ENCODE results near the gene PRR22.

Gene PRR22

DNA sequence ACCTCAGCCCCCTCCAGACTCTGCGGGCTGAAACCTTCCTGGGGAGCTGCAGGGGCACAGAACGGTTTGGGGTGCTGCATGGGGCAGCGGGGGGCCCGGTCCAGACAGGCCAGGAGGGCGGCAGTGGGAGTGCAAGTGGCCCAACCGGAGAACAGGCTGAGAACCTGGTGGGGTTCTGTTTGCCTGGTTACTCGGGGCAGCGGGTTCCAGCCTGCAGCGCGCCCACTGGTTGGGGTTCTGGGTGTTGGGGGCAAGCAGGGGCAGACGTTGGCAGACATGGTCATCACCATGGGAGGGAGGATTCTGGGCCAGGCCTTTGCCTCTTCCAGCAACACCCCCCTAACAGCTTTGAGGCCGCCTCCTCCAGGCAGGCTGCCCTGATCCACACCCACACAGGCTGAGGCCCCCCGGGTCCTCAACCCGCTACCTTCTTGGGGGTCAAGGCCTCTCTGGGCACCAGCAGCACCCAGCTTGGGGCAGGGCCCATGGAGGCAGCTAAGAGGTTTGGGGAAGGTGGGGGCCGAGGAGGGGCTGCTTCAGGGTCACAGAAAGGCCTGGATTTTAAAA, at the start of gene PRR22:
Gene PRR22 (minus strand): TSS at position 166 of the 567 bp plus-strand sequence. CDS start 86 bp downstream, at position 80.
- Histone ChIP-seq H3K9me3 (ENCODE audit: control insufficient read depth, insufficient read depth, low read length) (no peaks in the 10 kb centered on the region; the same call in 1 of the 2 replicates), H3K27me3 (ENCODE audit: control insufficient read depth, insufficient read depth, low read length) (no peaks in the 10 kb centered on the region), H3K4me1 (ENCODE audit: control insufficient read depth, insufficient read depth, low read length) (no peaks in the 10 kb centered on the region), H3K4me3 (ENCODE audit: low read length) (no peak within 1 kb of the TSS), H3K36me3 (ENCODE audit: control insufficient read depth, insufficient read depth, low read length) (peaks cover 48% of the 10 kb centered on the region), H3K27ac (ENCODE audit: low read length) (no peak within 1 kb of the TSS)
- DNase-seq (ENCODE audit: low read depth, low spot score) = no peak
- WGBS (ENCODE audit: insufficient coverage, insufficient read length) = no CpG with 5 or more reads among the region's 15 CpGs

DNA sequence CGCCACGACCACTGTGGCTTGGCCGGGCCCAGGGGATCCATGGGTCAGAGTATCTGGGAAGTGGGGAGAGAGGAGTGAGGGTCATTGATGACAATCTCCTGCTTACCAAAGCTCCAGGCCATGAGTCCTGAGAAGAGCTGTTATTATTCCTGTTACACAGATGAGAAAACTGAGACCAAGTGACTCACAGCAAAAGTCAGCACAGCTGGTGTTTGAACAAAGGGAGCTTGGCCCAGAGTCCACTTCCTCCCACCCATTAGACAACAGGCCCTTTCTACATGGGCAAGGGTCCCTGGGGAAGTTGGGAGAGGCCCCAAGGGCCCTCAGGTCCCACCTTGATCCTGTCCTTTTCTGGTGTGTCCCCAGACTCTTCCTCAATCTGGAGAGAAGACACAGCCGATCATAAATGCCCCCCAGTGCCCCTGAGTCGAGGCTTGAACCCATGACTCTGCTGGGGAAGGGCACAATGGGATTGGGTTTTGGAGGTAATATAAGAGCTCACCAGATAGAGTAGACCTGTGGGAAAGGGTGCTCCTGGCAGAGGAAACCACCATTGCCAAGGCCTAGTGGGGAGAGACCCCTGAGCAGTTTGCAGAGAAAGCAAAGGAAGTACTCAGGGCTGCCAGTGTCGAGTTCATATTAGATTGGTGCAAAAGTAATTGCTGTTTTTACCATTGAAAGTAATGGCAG, 48.1 kb upstream of the PRR22 start:
- no peaks in the 10 kb centered on the region for H3K4me1 ChIP-seq (ENCODE audit: control insufficient read depth, insufficient read depth, low read length)
- H3K4me3 ChIP-seq (ENCODE audit: low read length) = no peak overlapping the region
- H3K27ac ChIP-seq (ENCODE audit: low read length) = no peak overlapping the region
- no peaks in the 10 kb centered on the region for H3K9me3 ChIP-seq (ENCODE audit: control insufficient read depth, insufficient read depth, low read length)
- no peaks in the 10 kb centered on the region for H3K27me3 ChIP-seq (ENCODE audit: control insufficient read depth, insufficient read depth, low read length)
- no CpG with 5 or more reads among the region's 6 CpGs for WGBS (ENCODE audit: insufficient coverage, insufficient read length)
- no peaks in the 10 kb centered on the region for H3K36me3 ChIP-seq (ENCODE audit: control insufficient read depth, insufficient read depth, low read length)
- DNase-seq (ENCODE audit: low read depth, low spot score) = no peak

DNA sequence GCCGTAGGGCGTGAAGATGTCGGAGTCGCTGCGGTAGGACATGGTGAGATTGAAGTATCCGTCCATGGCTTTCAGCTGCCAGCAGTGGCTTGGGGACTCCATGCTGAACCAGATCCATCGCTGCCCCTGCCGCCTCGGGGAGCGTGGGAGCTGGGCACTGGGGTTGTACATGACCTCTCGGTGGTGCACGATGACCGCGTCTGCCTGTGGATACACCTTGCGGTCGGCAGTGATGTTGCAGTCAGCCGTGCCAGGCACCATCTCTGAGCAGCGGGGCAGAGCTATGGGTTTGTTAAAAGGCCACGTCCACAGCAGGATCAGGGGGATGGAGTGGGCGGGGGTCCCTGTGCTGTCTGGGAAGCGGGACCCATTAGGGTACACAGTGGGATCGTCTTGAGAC, 47.5 kb upstream of the PRR22 start:
- no peak for DNase-seq (ENCODE audit: low read depth, low spot score)
- Histone ChIP-seq H3K27ac (ENCODE audit: low read length) (no peak overlapping the region), H3K36me3 (ENCODE audit: control insufficient read depth, insufficient read depth, low read length) (no peaks in the 10 kb centered on the region), H3K4me1 (ENCODE audit: control insufficient read depth, insufficient read depth, low read length) (no peaks in the 10 kb centered on the region), H3K4me3 (ENCODE audit: low read length) (no peak overlapping the region), H3K9me3 (ENCODE audit: control insufficient read depth, insufficient read depth, low read length) (no peaks in the 10 kb centered on the region), H3K27me3 (ENCODE audit: control insufficient read depth, insufficient read depth, low read length) (no peaks in the 10 kb centered on the region)
- no CpG with 5 or more reads among the region's 22 CpGs for WGBS (ENCODE audit: insufficient coverage, insufficient read length)

DNA sequence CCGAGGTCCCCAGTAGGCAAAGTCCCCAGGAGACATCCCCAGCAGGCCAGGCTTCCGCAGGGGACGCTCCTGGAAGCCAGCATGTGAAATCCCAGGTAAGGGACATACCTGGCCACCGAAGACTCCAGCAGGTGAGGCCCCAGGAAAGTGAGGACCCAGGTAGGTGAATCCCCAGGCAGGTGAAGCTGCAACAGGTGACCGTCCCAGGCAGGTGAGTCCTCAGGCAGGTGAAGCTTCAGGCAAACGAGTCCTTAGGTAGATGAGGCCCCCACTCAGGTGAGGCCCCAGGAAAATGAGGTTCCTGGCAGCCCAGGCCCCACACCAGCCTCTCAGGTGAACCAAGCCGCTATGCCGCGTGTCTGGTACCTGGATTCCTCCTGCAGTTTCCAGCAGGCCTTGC, 46.6 kb upstream of the PRR22 start:
- Histone ChIP-seq H3K4me3 (ENCODE audit: low read length) (no peak overlapping the region), H3K36me3 (ENCODE audit: control insufficient read depth, insufficient read depth, low read length) (no peaks in the 10 kb centered on the region), H3K9me3 (ENCODE audit: control insufficient read depth, insufficient read depth, low read length) (no peaks in the 10 kb centered on the region), H3K27ac (ENCODE audit: low read length) (no peak overlapping the region), H3K4me1 (ENCODE audit: control insufficient read depth, insufficient read depth, low read length) (peaks cover 5% of the 10 kb centered on the region), H3K27me3 (ENCODE audit: control insufficient read depth, insufficient read depth, low read length) (no peaks in the 10 kb centered on the region)
- no peak for DNase-seq (ENCODE audit: low read depth, low spot score)
- WGBS (ENCODE audit: insufficient coverage, insufficient read length) = no CpG with 5 or more reads among the region's 9 CpGs

DNA sequence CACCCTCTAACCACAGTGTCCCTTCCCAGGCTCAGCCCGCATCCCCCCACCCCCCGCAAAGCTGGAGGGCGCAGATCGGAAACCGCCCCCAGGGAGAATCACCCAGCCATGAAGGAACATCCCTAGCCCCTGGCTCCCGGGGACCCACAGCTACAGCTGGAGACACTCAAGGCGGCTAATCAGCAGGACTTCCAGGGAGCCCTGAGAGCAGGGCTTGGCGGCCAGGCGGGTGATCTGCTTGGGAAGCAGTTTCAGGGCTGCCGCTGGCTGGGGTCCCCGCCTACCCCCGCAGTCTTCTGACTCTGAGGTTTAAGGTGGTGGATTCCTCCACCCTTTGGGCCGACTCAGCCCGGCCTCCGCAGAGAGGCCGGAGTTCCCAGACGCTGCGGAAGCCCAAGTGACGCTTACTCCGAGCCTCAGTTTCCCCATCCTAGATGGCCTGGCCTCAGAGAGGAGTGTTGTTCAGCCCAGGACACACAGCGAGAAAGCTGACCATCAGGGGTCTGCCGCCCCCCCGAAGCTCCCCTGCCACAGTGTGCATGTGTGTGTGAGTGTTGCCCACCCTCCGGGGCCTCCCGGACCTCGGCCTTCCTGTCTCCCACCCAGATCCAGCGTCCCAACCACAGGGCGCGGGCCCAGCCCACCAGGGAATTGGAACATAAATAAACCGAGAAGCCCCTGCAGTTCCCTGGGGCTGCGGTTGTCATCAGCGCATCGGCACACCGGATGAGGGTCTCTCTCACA, 45.2 kb upstream of the PRR22 start:
- H3K27me3 ChIP-seq (ENCODE audit: control insufficient read depth, insufficient read depth, low read length) = no peaks in the 10 kb centered on the region
- H3K27ac ChIP-seq (ENCODE audit: low read length) = no peak overlapping the region
- no peaks in the 10 kb centered on the region for H3K36me3 ChIP-seq (ENCODE audit: control insufficient read depth, insufficient read depth, low read length)
- H3K4me1 ChIP-seq (ENCODE audit: control insufficient read depth, insufficient read depth, low read length) = peaks cover 5% of the 10 kb centered on the region
- no CpG with 5 or more reads among the region's 34 CpGs for WGBS (ENCODE audit: insufficient coverage, insufficient read length)
- peak overlapping the region; percentile 61; the same call in 1 of the 2 replicates for H3K4me3 ChIP-seq (ENCODE audit: low read length)
- no peaks in the 10 kb centered on the region for H3K9me3 ChIP-seq (ENCODE audit: control insufficient read depth, insufficient read depth, low read length)
- no peak for DNase-seq (ENCODE audit: low read depth, low spot score)

DNA sequence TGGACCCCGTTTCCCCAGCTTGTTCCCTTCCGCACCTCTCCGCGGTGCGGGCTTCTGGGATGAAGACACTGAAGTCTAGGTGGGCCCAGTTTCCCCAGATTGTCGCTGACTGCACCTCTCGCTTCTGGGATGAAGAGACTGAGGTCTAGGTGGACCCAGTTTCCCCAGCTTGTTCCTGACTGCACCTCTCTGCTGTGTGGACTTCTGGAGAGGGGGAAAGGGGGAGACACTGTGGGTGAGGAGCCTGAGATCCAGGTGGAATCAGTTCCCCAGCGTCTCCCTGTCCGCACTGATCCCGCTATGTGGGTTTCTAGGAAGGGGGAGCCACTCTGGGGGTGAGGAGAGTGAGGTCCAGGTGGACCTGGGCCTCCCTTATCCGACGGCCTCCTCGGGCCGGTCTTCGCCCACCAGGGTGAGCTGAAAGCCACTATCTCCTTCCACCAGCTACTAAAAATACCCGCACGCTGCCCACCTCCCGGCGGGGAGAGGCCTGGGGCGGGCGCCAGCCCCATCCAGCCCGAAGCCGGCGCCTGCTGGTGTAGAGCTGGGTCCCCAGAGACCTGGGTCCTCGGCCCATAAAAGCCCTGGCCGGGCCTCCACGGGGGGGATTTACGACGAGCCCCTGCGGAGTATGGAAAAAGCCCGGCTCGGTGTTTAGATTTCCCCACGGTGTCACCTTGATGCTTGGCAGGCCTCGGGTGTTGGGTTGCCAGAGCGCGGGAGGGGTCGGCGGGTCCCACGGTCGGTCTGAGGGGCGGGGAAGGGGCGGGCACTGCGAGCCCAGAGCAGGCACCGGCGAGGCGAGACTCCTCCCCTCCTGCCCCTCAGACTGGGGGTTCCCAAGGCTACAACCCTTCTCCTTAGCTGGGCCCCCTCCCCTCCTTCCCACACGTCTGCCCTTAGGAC, 44.4 kb upstream of the PRR22 start:
- no peak for DNase-seq (ENCODE audit: low read depth, low spot score)
- H3K4me1 ChIP-seq (ENCODE audit: control insufficient read depth, insufficient read depth, low read length) = peaks cover 5% of the 10 kb centered on the region
- no peaks in the 10 kb centered on the region for H3K27me3 ChIP-seq (ENCODE audit: control insufficient read depth, insufficient read depth, low read length)
- H3K4me3 ChIP-seq (ENCODE audit: low read length) = peak overlapping the region; percentile 61; the same call in 1 of the 2 replicates
- H3K36me3 ChIP-seq (ENCODE audit: control insufficient read depth, insufficient read depth, low read length) = no peaks in the 10 kb centered on the region
- no CpG with 5 or more reads among the region's 47 CpGs for WGBS (ENCODE audit: insufficient coverage, insufficient read length)
- H3K9me3 ChIP-seq (ENCODE audit: control insufficient read depth, insufficient read depth, low read length) = no peaks in the 10 kb centered on the region
- no peak overlapping the region for H3K27ac ChIP-seq (ENCODE audit: low read length)

DNA sequence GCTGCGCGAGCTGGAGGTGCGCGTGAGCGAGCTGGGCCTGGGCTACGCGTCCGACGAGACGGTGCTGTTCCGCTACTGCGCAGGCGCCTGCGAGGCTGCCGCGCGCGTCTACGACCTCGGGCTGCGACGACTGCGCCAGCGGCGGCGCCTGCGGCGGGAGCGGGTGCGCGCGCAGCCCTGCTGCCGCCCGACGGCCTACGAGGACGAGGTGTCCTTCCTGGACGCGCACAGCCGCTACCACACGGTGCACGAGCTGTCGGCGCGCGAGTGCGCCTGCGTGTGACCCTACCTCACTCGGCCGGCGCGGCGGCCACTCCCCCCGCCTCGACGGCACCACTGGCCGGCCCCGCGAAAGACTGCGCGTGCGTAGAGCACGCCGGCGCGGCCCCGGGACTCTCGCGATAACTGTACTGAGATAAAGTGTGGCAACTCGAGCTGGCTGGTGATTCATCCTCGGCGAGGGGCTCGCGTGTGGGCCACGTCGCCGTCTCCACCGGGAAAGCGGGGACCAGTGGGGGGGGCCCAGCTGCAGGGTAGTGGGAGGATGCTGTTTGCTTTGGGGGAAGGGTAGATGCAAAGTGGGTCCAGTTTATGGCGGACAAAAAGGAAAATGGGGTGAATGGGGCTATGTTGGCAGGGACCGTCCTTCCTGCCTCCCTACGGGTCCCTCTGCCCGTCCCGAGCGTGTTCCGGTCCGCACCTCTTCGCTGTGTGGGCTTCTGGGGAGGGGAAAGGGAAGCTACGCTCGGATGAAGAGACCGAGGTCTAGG, 43.5 kb upstream of the PRR22 start:
- H3K27me3 ChIP-seq (ENCODE audit: control insufficient read depth, insufficient read depth, low read length) = no peaks in the 10 kb centered on the region
- H3K4me3 ChIP-seq (ENCODE audit: low read length) = peak overlapping the region; percentile 61; the same call in 1 of the 2 replicates
- peak; percentile 73 for DNase-seq (ENCODE audit: low read depth, low spot score)
- H3K4me1 ChIP-seq (ENCODE audit: control insufficient read depth, insufficient read depth, low read length) = peaks cover 5% of the 10 kb centered on the region
- no peaks in the 10 kb centered on the region for H3K9me3 ChIP-seq (ENCODE audit: control insufficient read depth, insufficient read depth, low read length)
- H3K27ac ChIP-seq (ENCODE audit: low read length) = no peak overlapping the region
- H3K36me3 ChIP-seq (ENCODE audit: control insufficient read depth, insufficient read depth, low read length) = no peaks in the 10 kb centered on the region
- WGBS (ENCODE audit: insufficient coverage, insufficient read length) = no CpG with 5 or more reads among the region's 91 CpGs

DNA sequence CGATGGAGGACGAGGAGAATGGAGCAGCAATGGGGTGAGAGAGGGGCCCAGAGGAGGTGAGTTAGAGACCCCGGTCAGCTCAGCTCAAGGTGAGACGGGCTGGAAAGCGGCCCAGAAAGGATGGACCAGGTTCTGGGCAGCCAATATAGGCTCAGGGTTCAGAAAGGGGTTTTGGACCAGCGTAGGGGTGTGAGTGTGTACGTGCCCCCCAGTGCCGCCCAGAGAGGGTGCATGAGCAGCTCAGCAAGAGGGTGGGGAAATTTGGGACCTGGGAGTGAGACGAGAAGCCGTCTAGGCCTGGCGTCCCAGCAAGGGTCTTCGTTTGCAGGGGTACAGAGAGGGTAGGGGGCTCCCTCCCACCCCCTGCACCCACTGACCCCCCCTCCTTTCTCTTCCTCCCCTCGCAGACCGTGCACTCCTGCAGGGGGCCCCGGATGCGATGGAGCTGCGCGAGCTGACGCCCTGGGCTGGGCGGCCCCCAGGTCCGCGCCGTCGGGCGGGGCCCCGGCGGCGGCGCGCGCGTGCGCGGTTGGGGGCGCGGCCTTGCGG, 42.9 kb upstream of the PRR22 start:
- H3K27me3 ChIP-seq (ENCODE audit: control insufficient read depth, insufficient read depth, low read length) = no peaks in the 10 kb centered on the region
- no peak for DNase-seq (ENCODE audit: low read depth, low spot score)
- peaks cover 5% of the 10 kb centered on the region for H3K4me1 ChIP-seq (ENCODE audit: control insufficient read depth, insufficient read depth, low read length)
- peak overlapping the region; percentile 34; the same call in 1 of the 2 replicates for H3K4me3 ChIP-seq (ENCODE audit: low read length)
- no peaks in the 10 kb centered on the region for H3K36me3 ChIP-seq (ENCODE audit: control insufficient read depth, insufficient read depth, low read length)
- no peaks in the 10 kb centered on the region for H3K9me3 ChIP-seq (ENCODE audit: control insufficient read depth, insufficient read depth, low read length)
- no peak overlapping the region for H3K27ac ChIP-seq (ENCODE audit: low read length)
- WGBS (ENCODE audit: insufficient coverage, insufficient read length) = no CpG with 5 or more reads among the region's 37 CpGs

DNA sequence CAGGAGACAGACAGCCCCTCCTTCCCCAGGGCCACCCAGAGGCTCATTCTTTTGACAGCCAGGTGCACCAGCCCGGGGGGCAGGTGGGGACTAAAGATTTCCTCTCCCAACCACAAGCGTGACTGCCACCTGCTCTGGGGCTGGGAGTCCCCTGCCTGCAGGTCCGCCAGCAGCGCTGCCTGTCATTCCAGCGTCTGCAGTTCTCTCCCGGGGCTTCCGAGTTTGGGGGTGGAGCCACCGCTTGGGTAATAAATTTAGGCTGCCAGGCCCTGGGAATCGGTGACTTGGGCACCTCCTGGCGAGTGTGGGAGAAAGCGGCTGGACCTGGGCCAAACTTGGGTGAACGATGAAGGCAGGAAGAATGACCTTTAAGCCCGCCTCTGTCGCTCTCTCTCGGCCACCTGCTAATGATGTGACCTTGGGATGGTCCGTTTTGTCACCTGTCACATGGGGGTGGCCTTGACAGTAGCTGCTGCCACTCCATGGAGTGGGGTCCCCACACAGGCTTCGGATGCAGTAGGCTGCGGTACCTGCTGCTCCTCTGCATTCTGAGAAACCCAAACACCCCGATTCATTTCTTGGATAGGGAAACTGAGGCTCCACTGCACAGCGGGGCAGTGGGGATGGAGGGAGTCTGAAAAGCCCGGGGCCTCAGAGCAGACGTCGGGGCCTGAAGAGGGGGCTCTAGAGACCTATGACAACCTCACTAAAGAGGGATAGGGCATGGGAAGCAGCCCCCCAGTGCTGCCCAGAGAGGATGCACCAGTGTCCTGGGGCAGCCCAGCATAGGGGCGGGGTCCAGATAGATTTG, 42.2 kb upstream of the PRR22 start:
- peaks cover 5% of the 10 kb centered on the region for H3K4me1 ChIP-seq (ENCODE audit: control insufficient read depth, insufficient read depth, low read length)
- DNase-seq (ENCODE audit: low read depth, low spot score) = no peak
- no peak overlapping the region for H3K27ac ChIP-seq (ENCODE audit: low read length)
- no peaks in the 10 kb centered on the region for H3K36me3 ChIP-seq (ENCODE audit: control insufficient read depth, insufficient read depth, low read length)
- H3K4me3 ChIP-seq (ENCODE audit: low read length) = no peak overlapping the region
- H3K27me3 ChIP-seq (ENCODE audit: control insufficient read depth, insufficient read depth, low read length) = no peaks in the 10 kb centered on the region
- H3K9me3 ChIP-seq (ENCODE audit: control insufficient read depth, insufficient read depth, low read length) = no peaks in the 10 kb centered on the region
- no CpG with 5 or more reads among the region's 24 CpGs for WGBS (ENCODE audit: insufficient coverage, insufficient read length)
